ENCODE measurements around the gene AMACR. TPM values are rescaled to one million over a fixed set of nuclear protein-coding genes. Genes with fewer than 3 reads are reported as not detected.
A peak's percentile ranks its signal among the peaks of the same experiment; 100 is the strongest.

Gene AMACR
- total and polyA plus RNA-seq, 7 donors = 1.5 to 14.4 (median 5.6) TPM

- ATAC-seq (no peak), DNase-seq (no peak)
- H3K27ac ChIP-seq = no peak overlapping the region
- intact Hi-C loops (cut with DNase I) = no loop called here
- 45 to 61% (median 49%) methylated on average over 10 of the region's 10 CpGs for WGBS, 3 donors
- no peak overlapping the region for H3K4me3 ChIP-seq
- peak; percentile 38 for TF ChIP-seq CTCF (IDR thresholded peaks at IDR 0.05)
- no peaks in the 10 kb centered on the region for H3K27me3 ChIP-seq (ENCODE audit: insufficient read depth in 3 of 3, low read length in 2 of 3)
- no peaks in the 10 kb centered on the region for H3K9me3 ChIP-seq
- no peaks in the 10 kb centered on the region for H3K4me1 ChIP-seq
- H3K36me3 ChIP-seq (ENCODE audit: insufficient read depth in 1 of 2, low read depth in 1 of 2) = no peaks in the 10 kb centered on the region
Observed at GRCh38 chr5:33969572-33970452, 38.0 kb downstream of the AMACR start.

GRCh38 chr5:33968211-33969005 is 39.4 kb downstream of the AMACR start:
- Histone ChIP-seq H3K36me3 (ENCODE audit: insufficient read depth in 1 of 2, low read depth in 1 of 2) (no peaks in the 10 kb centered on the region), H3K4me3 (no peak overlapping the region), H3K27ac (no peak overlapping the region), H3K9me3 (no peaks in the 10 kb centered on the region), H3K27me3 (ENCODE audit: insufficient read depth in 3 of 3, low read length in 2 of 3) (no peaks in the 10 kb centered on the region), H3K4me1 (no peaks in the 10 kb centered on the region)
- 68 to 72% (median 71%) methylated on average over 3 of the region's 3 CpGs for WGBS, 3 donors
- TF ChIP-seq CTCF (IDR thresholded peaks at IDR 0.05) = no peak
- ATAC-seq (no peak), DNase-seq (no peak)
- intact Hi-C loops (cut with DNase I) = no loop called here

GRCh38 chr5:33966805-33967204 is 41.0 kb downstream of the AMACR start:
- Histone ChIP-seq H3K36me3 (ENCODE audit: insufficient read depth in 1 of 2, low read depth in 1 of 2) (no peaks in the 10 kb centered on the region), H3K9me3 (no peaks in the 10 kb centered on the region), H3K27me3 (ENCODE audit: insufficient read depth in 3 of 3, low read length in 2 of 3) (peaks cover 0 to 2% (median 0%) of the 10 kb centered on the region in 3 donors), H3K27ac (no peak overlapping the region), H3K4me3 (no peak overlapping the region), H3K4me1 (no peaks in the 10 kb centered on the region)
- 51 to 64% (median 58%) methylated on average over 2 of the region's 2 CpGs for WGBS, 3 donors
- ATAC-seq = no peak
- intact Hi-C loops (cut with DNase I) = no loop called here
- DNase-seq = no peak
- TF ChIP-seq CTCF (IDR thresholded peaks at IDR 0.05) = no peak

DNA sequence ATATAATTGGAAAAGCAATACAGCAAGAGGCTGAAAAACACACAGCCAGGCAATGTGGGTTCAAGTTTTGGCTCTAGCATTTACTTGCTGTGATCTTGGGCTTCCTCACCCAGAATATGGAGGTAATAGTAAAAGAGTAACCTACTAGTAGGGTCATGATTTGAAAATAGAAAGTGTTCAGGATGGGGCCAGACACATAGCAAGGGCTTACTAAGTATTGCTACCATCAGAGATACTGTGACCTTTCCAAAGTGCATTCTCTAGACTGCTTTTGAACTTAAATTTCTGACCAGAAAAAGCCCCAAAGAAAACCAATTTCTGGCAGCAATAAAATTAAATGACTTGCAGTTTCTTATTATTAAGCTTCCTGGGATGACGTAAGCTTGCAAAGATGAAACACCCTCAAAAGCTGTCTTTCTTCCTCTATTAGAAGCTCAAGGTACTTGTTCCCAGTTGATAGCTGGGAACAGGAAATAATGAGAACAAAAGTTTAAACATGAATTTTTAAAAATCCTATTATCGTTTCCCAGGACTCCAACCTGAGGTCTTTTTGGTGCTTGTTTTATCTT is 43.6 kb downstream of the AMACR start:
- DNase-seq (no peak), ATAC-seq (no peak)
- H3K36me3 ChIP-seq (ENCODE audit: insufficient read depth in 1 of 2, low read depth in 1 of 2) = no peaks in the 10 kb centered on the region
- H3K27me3 ChIP-seq (ENCODE audit: insufficient read depth in 3 of 3, low read length in 2 of 3) = peaks cover 0 to 2% (median 0%) of the 10 kb centered on the region in 3 donors
- no peak overlapping the region for H3K27ac ChIP-seq
- H3K4me3 ChIP-seq = no peak overlapping the region
- no peaks in the 10 kb centered on the region for H3K4me1 ChIP-seq
- TF ChIP-seq CTCF (IDR thresholded peaks at IDR 0.05) = no peak
- intact Hi-C loops (cut with DNase I) = no loop called here
- H3K9me3 ChIP-seq = no peaks in the 10 kb centered on the region
- 72 to 80% (median 79%) methylated on average over 2 of the region's 2 CpGs for WGBS, 3 donors
